Measurements from ENCODE around the gene C10orf105. TPM values are rescaled to one million over a fixed set of nuclear protein-coding genes. Genes with fewer than 3 reads are reported as not detected.

C10orf105 gene
- polyA plus RNA-seq, 2 donors = 0.02 to 0.04 TPM

GRCh38 chr10:71727738-71728737, 8.5 kb upstream of the C10orf105 start:
- WGBS, 2 donors = 11 to 21% methylated on average over 8 of the region's 8 CpGs
- no peaks in the 10 kb centered on the region for H3K9me3 ChIP-seq (ENCODE audit: control insufficient read depth in 2 of 2, insufficient read depth in 1 of 2, low read depth in 1 of 2, low read length in 1 of 2)
- peak overlapping the region; percentile 90 to 94 for H3K27ac ChIP-seq (ENCODE audit: low read depth in 2 of 2, low read length in 1 of 2)
- no peaks in the 10 kb centered on the region for H3K27me3 ChIP-seq (ENCODE audit: control insufficient read depth in 1 of 2, insufficient read depth in 2 of 2, low read length in 2 of 2)
- peaks cover 5 to 26% of the 10 kb centered on the region in 2 donors for H3K4me1 ChIP-seq (ENCODE audit: control insufficient read depth in 2 of 2, insufficient read depth in 2 of 2, low read length in 1 of 2)
- H3K36me3 ChIP-seq (ENCODE audit: control insufficient read depth in 2 of 2, insufficient read depth in 2 of 2, low read length in 1 of 2) = no peaks in the 10 kb centered on the region
- H3K4me3 ChIP-seq (ENCODE audit: low read depth in 1 of 2, low read length in 2 of 2) = no peak overlapping the region

DNA sequence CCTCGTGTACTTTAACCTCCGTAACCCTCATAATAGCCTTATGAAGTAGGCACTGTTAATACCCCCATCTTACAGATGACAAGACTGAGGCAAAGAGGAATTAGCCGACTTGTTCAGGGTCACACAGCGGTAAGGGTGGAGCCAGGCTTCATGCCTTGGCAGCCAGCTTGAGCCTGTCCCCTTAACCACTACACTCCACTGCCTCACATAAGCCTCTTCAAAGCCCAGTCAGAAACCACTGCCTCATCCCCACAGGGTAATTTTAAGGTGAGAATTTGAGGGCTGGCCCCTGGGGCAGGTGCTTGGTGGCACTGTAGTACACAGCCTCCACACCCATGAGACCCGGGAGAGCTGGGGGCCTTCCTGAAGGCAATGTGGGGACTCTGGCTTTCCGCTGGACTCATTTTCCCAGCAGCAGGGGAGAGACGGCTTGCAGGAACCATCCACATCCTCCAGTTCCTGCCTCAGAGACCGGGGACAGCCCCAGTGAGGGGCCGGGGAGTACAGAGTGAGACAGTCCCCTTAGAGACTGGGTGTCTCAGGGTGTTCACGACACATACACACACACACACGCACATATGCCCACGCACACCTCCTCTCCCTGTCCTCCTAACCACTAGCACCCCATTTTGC, 7.6 kb upstream of the C10orf105 start:
- Histone ChIP-seq H3K36me3 (ENCODE audit: control insufficient read depth in 2 of 2, insufficient read depth in 2 of 2, low read length in 1 of 2) (no peaks in the 10 kb centered on the region), H3K4me1 (ENCODE audit: control insufficient read depth in 2 of 2, insufficient read depth in 2 of 2, low read length in 1 of 2) (peaks cover 5 to 26% of the 10 kb centered on the region in 2 donors), H3K9me3 (ENCODE audit: control insufficient read depth in 2 of 2, insufficient read depth in 1 of 2, low read depth in 1 of 2, low read length in 1 of 2) (no peaks in the 10 kb centered on the region), H3K27me3 (ENCODE audit: control insufficient read depth in 1 of 2, insufficient read depth in 2 of 2, low read length in 2 of 2) (no peaks in the 10 kb centered on the region), H3K4me3 (ENCODE audit: low read depth in 1 of 2, low read length in 2 of 2) (no peak overlapping the region), H3K27ac (ENCODE audit: low read depth in 2 of 2, low read length in 1 of 2) (peak overlapping the region; percentile 90 to 94)
- WGBS, 2 donors = 48 to 58% methylated on average over 11 to 12 of the region's 12 CpGs

- WGBS, 2 donors = 66 to 82% methylated on average over 11 of the region's 11 CpGs
- Histone ChIP-seq H3K36me3 (ENCODE audit: control insufficient read depth in 2 of 2, insufficient read depth in 2 of 2, low read length in 1 of 2) (no peaks in the 10 kb centered on the region), H3K4me3 (ENCODE audit: low read depth in 1 of 2, low read length in 2 of 2) (no peak overlapping the region), H3K4me1 (ENCODE audit: control insufficient read depth in 2 of 2, insufficient read depth in 2 of 2, low read length in 1 of 2) (peaks cover 5 to 25% of the 10 kb centered on the region in 2 donors), H3K27me3 (ENCODE audit: control insufficient read depth in 1 of 2, insufficient read depth in 2 of 2, low read length in 2 of 2) (no peaks in the 10 kb centered on the region), H3K27ac (ENCODE audit: low read depth in 2 of 2, low read length in 1 of 2) (peak overlapping the region; percentile 90 to 94), H3K9me3 (ENCODE audit: control insufficient read depth in 2 of 2, insufficient read depth in 1 of 2, low read depth in 1 of 2, low read length in 1 of 2) (no peaks in the 10 kb centered on the region)
These were observed 7.1 kb upstream of the C10orf105 start for GRCh38 chr10:71726580-71727104.

GRCh38 chr10:71725998-71726579, 6.5 kb upstream of the C10orf105 start:
- 48 to 63% methylated on average over 9 of the region's 9 CpGs for WGBS, 2 donors
- H3K27me3 ChIP-seq (ENCODE audit: control insufficient read depth in 1 of 2, insufficient read depth in 2 of 2, low read length in 2 of 2) = no peaks in the 10 kb centered on the region
- H3K36me3 ChIP-seq (ENCODE audit: control insufficient read depth in 2 of 2, insufficient read depth in 2 of 2, low read length in 1 of 2) = no peaks in the 10 kb centered on the region
- H3K9me3 ChIP-seq (ENCODE audit: control insufficient read depth in 2 of 2, insufficient read depth in 1 of 2, low read depth in 1 of 2, low read length in 1 of 2) = no peaks in the 10 kb centered on the region
- peaks cover 5 to 27% of the 10 kb centered on the region in 2 donors for H3K4me1 ChIP-seq (ENCODE audit: control insufficient read depth in 2 of 2, insufficient read depth in 2 of 2, low read length in 1 of 2)
- peak overlapping the region; percentile 90 to 94 for H3K27ac ChIP-seq (ENCODE audit: low read depth in 2 of 2, low read length in 1 of 2)
- H3K4me3 ChIP-seq (ENCODE audit: low read depth in 1 of 2, low read length in 2 of 2) = no peak overlapping the region

DNA sequence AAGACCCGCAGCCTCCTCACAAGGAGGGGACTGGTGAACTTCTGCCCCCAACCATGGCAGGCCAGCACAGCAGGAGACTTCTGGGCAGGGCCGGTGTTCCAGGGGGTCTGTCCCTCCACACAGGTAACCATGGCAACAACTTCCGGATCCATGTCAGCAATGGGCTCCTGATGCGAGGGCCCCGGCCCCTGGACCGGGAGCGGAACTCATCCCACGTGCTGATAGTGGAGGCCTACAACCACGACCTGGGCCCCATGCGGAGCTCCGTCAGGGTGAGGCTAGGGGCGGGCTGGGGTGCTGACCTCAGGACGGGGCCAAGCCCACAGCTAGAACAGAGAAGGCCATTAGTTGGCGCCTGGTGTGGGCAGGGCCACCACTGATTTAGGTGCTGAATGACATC, 5.7 kb upstream of the C10orf105 start:
- no peaks in the 10 kb centered on the region for H3K27me3 ChIP-seq (ENCODE audit: control insufficient read depth in 1 of 2, insufficient read depth in 2 of 2, low read length in 2 of 2)
- WGBS, 2 donors = 90 to 95% methylated on average over 14 of the region's 14 CpGs
- no peaks in the 10 kb centered on the region for H3K9me3 ChIP-seq (ENCODE audit: control insufficient read depth in 2 of 2, insufficient read depth in 1 of 2, low read depth in 1 of 2, low read length in 1 of 2)
- H3K4me1 ChIP-seq (ENCODE audit: control insufficient read depth in 2 of 2, insufficient read depth in 2 of 2, low read length in 1 of 2) = peaks cover 5 to 29% of the 10 kb centered on the region in 2 donors
- no peak overlapping the region for H3K27ac ChIP-seq (ENCODE audit: low read depth in 2 of 2, low read length in 1 of 2)
- no peak overlapping the region for H3K4me3 ChIP-seq (ENCODE audit: low read depth in 1 of 2, low read length in 2 of 2)
- H3K36me3 ChIP-seq (ENCODE audit: control insufficient read depth in 2 of 2, insufficient read depth in 2 of 2, low read length in 1 of 2) = no peaks in the 10 kb centered on the region

DNA sequence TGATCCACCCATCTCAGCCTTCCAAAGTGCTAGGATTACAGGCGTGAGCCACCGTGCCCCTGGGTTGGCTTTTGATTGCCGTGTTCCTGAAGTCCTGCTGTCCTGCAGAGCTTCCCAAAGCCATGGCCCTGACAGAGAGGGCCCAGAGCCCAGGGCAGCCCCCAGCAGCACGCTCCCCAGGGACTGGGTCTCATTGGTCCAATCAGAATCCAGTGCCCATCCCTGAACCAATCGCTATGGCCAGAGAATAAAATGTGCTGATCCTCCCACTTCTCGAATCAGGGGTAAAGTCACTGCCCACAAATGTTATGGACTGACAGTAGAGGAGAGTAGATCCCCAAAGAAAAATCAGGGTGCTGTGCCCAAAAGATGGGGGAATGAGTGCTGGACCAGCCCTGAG, 5.0 kb upstream of the C10orf105 start:
- 94 to 95% methylated on average over 6 of the region's 6 CpGs for WGBS, 2 donors
- H3K4me3 ChIP-seq (ENCODE audit: low read depth in 1 of 2, low read length in 2 of 2) = no peak overlapping the region
- H3K9me3 ChIP-seq (ENCODE audit: control insufficient read depth in 2 of 2, insufficient read depth in 1 of 2, low read depth in 1 of 2, low read length in 1 of 2) = no peaks in the 10 kb centered on the region
- H3K27ac ChIP-seq (ENCODE audit: low read depth in 2 of 2, low read length in 1 of 2) = no peak overlapping the region
- H3K4me1 ChIP-seq (ENCODE audit: control insufficient read depth in 2 of 2, insufficient read depth in 2 of 2, low read length in 1 of 2) = peaks cover 5 to 26% of the 10 kb centered on the region in 2 donors
- H3K27me3 ChIP-seq (ENCODE audit: control insufficient read depth in 1 of 2, insufficient read depth in 2 of 2, low read length in 2 of 2) = no peaks in the 10 kb centered on the region
- no peaks in the 10 kb centered on the region for H3K36me3 ChIP-seq (ENCODE audit: control insufficient read depth in 2 of 2, insufficient read depth in 2 of 2, low read length in 1 of 2)

DNA sequence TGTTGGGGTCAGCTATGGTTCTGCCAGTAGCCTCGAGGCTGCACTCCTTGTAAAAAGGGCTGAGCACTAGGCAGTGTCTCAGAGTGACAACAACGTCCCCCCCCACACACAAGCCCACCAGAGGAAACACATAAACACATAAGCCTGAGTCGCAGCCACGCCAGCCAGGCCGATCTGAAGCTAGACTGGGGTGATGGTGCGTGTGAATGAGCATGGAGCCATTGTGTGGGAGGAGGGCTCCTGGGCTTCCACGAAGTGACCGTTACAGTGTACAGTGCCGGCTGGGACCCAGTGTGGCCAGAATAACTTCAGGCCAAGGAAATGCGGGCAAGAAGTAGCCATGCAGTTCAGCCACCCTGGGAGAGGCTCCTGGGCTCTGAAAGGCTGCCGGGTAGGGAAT, 3.7 kb upstream of the C10orf105 start:
- no peak overlapping the region for H3K27ac ChIP-seq (ENCODE audit: low read depth in 2 of 2, low read length in 1 of 2)
- peaks cover 5 to 19% of the 10 kb centered on the region in 2 donors for H3K4me1 ChIP-seq (ENCODE audit: control insufficient read depth in 2 of 2, insufficient read depth in 2 of 2, low read length in 1 of 2)
- H3K36me3 ChIP-seq (ENCODE audit: control insufficient read depth in 2 of 2, insufficient read depth in 2 of 2, low read length in 1 of 2) = no peaks in the 10 kb centered on the region
- no peaks in the 10 kb centered on the region for H3K9me3 ChIP-seq (ENCODE audit: control insufficient read depth in 2 of 2, insufficient read depth in 1 of 2, low read depth in 1 of 2, low read length in 1 of 2)
- WGBS, 2 donors = 92 to 94% methylated on average over 11 of the region's 11 CpGs
- H3K4me3 ChIP-seq (ENCODE audit: low read depth in 1 of 2, low read length in 2 of 2) = no peak overlapping the region
- no peaks in the 10 kb centered on the region for H3K27me3 ChIP-seq (ENCODE audit: control insufficient read depth in 1 of 2, insufficient read depth in 2 of 2, low read length in 2 of 2)

DNA sequence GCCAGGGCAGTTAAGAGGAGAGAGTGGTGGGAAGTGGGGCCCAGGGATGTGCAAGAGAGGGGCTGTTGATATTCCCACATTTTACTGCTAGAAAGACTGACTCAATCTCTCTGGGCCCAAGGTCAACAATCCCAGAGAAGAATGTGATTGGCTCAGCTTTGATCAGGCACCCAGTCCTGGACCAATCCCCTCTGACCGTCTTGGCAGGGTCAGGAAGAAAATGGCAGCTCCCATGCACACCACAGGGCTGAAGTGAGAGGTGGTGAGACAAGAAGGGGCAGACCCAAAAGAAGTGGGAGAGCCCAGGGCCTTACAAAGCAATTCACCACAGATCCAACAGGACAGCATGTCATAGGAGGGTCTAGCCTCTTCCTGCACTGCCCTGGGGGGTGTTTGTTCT, 3.3 kb upstream of the C10orf105 start:
- Histone ChIP-seq H3K4me3 (ENCODE audit: low read depth in 1 of 2, low read length in 2 of 2) (no peak overlapping the region), H3K4me1 (ENCODE audit: control insufficient read depth in 2 of 2, insufficient read depth in 2 of 2, low read length in 1 of 2) (peaks cover 5 to 17% of the 10 kb centered on the region in 2 donors), H3K27ac (ENCODE audit: low read depth in 2 of 2, low read length in 1 of 2) (no peak overlapping the region), H3K27me3 (ENCODE audit: control insufficient read depth in 1 of 2, insufficient read depth in 2 of 2, low read length in 2 of 2) (no peaks in the 10 kb centered on the region), H3K36me3 (ENCODE audit: control insufficient read depth in 2 of 2, insufficient read depth in 2 of 2, low read length in 1 of 2) (no peaks in the 10 kb centered on the region), H3K9me3 (ENCODE audit: control insufficient read depth in 2 of 2, insufficient read depth in 1 of 2, low read depth in 1 of 2, low read length in 1 of 2) (no peaks in the 10 kb centered on the region)
- WGBS, 2 donors = 73 to 96% methylated on average over 1 of the region's 1 CpG

GRCh38 chr10:71721313-71721712, 1.7 kb upstream of the C10orf105 start:
- 92% methylated on average over 6 of the region's 6 CpGs for WGBS, 2 donors
- Histone ChIP-seq H3K36me3 (ENCODE audit: control insufficient read depth in 2 of 2, insufficient read depth in 2 of 2, low read length in 1 of 2) (no peaks in the 10 kb centered on the region), H3K27ac (ENCODE audit: low read depth in 2 of 2, low read length in 1 of 2) (no peak overlapping the region)

More at GRCh38 chr10:71721313-71721712, 1.7 kb upstream of the C10orf105 start:
- peaks cover 0 to 9% of the 10 kb centered on the region in 2 donors for H3K4me1 ChIP-seq (ENCODE audit: control insufficient read depth in 2 of 2, insufficient read depth in 2 of 2, low read length in 1 of 2)
- H3K4me3 ChIP-seq (ENCODE audit: low read depth in 1 of 2, low read length in 2 of 2) = no peak overlapping the region
- H3K9me3 ChIP-seq (ENCODE audit: control insufficient read depth in 2 of 2, insufficient read depth in 1 of 2, low read depth in 1 of 2, low read length in 1 of 2) = no peaks in the 10 kb centered on the region
- no peaks in the 10 kb centered on the region for H3K27me3 ChIP-seq (ENCODE audit: control insufficient read depth in 1 of 2, insufficient read depth in 2 of 2, low read length in 2 of 2)

Measured in esophagus (tissue), 2 donors.